HCT116 (cell line): ENCODE measurements around the gene SEC31A. TPM values are rescaled to one million over a fixed set of nuclear protein-coding genes. Genes with fewer than 3 reads are reported as not detected.
A peak's percentile ranks its signal among the peaks of the same experiment; 100 is the strongest.

ENCODE experiments used
- ATAC-seq: fragments of 200-7000 bp; cut with Tn5 transposase; 2 replicates; pipeline ENCODE4 v1.9.1; 2020; ENCODE audit warnings: mild to moderate bottlenecking, moderate library complexity
- BruUV-seq: library from RNA; stranded (reverse); fragments of 400-500 nt; replicated peaks from 2 replicates; lab custom pipeline; 2021; lab: Mats Ljungman, UMichigan
- CTCF ChIA-PET: fragments of 300-600 bp; sonication (Branson Sonifier 250); formaldehyde crosslinking; loops from one replicate; lab custom pipeline; 2021; ENCODE audit warnings: antibody characterized with exemption; lab: Charles Lee
- POLR2A ChIA-PET: fragments of 300-600, 350-600 bp; sonication (Branson Sonifier 250); formaldehyde crosslinking; loops from one replicate; lab custom pipeline; 2021; ENCODE audit warnings: antibody characterized with exemption; lab: Charles Lee
- RAD21 ChIA-PET, 2 experiments: fragments of 300-600 bp; sonication (Branson Sonifier 250); formaldehyde crosslinking; loops; one replicate each; lab custom pipeline; 2023; ENCODE audit warnings: low total read pairs in 2 of 2; ENCODE audit not compliant: uncharacterized antibody in 2 of 2, unreplicated experiment in 2 of 2, low non-redundant PET in 1 of 2; lab: Charles Lee
- DNase-seq: peaks from one replicate; pipeline ENCODE4 v3.0.0-alpha.2; 2010; ENCODE audit warnings: low read depth, low spot score
- H2AFZ ChIP-seq: fragments of 200-600 bp; shearing (Covaris generic), sonication (generic); 2 replicates; pipeline ENCODE4 v1.6.1; 2017; ENCODE audit warnings: low read depth, mixed run types, mixed read lengths, antibody characterized with exemption, low read length; ENCODE audit not compliant: poor library complexity, severe bottlenecking
- H3K27ac ChIP-seq: 2 replicates; pipeline ENCODE4 v1.5.1; 2012; ENCODE audit warnings: low read depth, low read length
- H3K27me3 ChIP-seq: fragments of 200-600 bp; sonication (generic); 2 replicates; pipeline ENCODE4 v1.6.1; 2016; ENCODE audit warnings: mixed run types, low read length, mixed read lengths; ENCODE audit not compliant: insufficient read depth
- H3K36me3 ChIP-seq, 2 experiments: fragments of 200-500 bp in 1 of 2; fragments of 200-600 bp in 1 of 2; sonication (Bioruptor generic) in 1 of 2; sonication (generic) in 1 of 2; 2 replicates each; pipeline versions ENCODE4 v1.5.1 to v1.6.1; 2014 to 2016; ENCODE audit warnings: low read length in 2 of 2, inconsistent platforms in 1 of 2, mixed read lengths in 1 of 2, mixed run types in 1 of 2; ENCODE audit not compliant: insufficient read depth in 2 of 2, control insufficient read depth in 1 of 2
- H3K4me1 ChIP-seq, 2 experiments: fragments of 200-600 bp in 1 of 2; sonication (generic) in 1 of 2; 2 replicates each; pipeline versions ENCODE4 v1.5.1 to v1.6.1; 2012 to 2017; ENCODE audit warnings: low read length in 2 of 2, inconsistent platforms in 1 of 2, mild to moderate bottlenecking in 1 of 2, mixed read lengths in 1 of 2, mixed run types in 1 of 2, moderate library complexity in 1 of 2; ENCODE audit not compliant: insufficient read depth in 2 of 2, control insufficient read depth in 1 of 2
- H3K4me2 ChIP-seq: fragments of 200-600 bp; sonication (generic); 2 replicates; pipeline ENCODE4 v1.6.1; 2017; ENCODE audit warnings: mixed run types, low read length, mixed read lengths
- H3K4me3 ChIP-seq, 2 experiments: fragments of 200-600 bp in 1 of 2; sonication (generic) in 1 of 2; replicated peaks in 1 of 2; 2 replicates each; pipeline ENCODE4 v1.5.1; 2011 to 2016; ENCODE audit warnings: low read length in 2 of 2, control low read depth in 1 of 2, low read depth in 1 of 2, mild to moderate bottlenecking in 1 of 2, mixed read lengths in 1 of 2, mixed run types in 1 of 2
- H3K79me2 ChIP-seq: fragments of 200-600 bp; sonication (generic); 2 replicates; pipeline ENCODE4 v1.6.1; 2017; ENCODE audit warnings: mild to moderate bottlenecking, mixed run types, low read length, moderate library complexity, mixed read lengths; ENCODE audit not compliant: insufficient read depth
- H3K9ac ChIP-seq: fragments of 200-600 bp; sonication (generic); 2 replicates; pipeline ENCODE4 v1.6.1; 2016; ENCODE audit warnings: low read length, mixed read lengths
- H3K9me2 ChIP-seq: fragments of 200-600 bp; sonication (generic), shearing (Covaris generic); 2 replicates; pipeline ENCODE4 v1.6.1; 2017; ENCODE audit warnings: mixed run types, mild to moderate bottlenecking, moderate library complexity; ENCODE audit not compliant: insufficient read depth
- H3K9me3 ChIP-seq, 2 experiments: fragments of 200-500 bp in 1 of 2; fragments of 200-600 bp in 1 of 2; sonication (Bioruptor generic) in 1 of 2; sonication (generic) in 1 of 2; 2 replicates each; pipeline ENCODE4 v1.6.1; 2014 to 2017; ENCODE audit warnings: low read length in 2 of 2, mixed read lengths in 2 of 2, inconsistent platforms in 1 of 2, low read depth in 1 of 2, mild to moderate bottlenecking in 1 of 2, mixed run types in 1 of 2, moderate library complexity in 1 of 2; ENCODE audit not compliant: control insufficient read depth in 1 of 2, insufficient read depth in 1 of 2
- H4K20me1 ChIP-seq: fragments of 200-600 bp; sonication (generic), shearing (Covaris generic); 2 replicates; pipeline ENCODE4 v1.6.1; 2017; ENCODE audit warnings: mixed run types, mild to moderate bottlenecking, moderate library complexity; ENCODE audit not compliant: insufficient read depth
- CEBPB ChIP-seq: IDR thresholded peaks from 2 replicates; pipeline ENCODE4 v1.6.1; 2012; ENCODE audit warnings: low read depth
- EZH2 ChIP-seq: fragments of 200-600 bp; sonication (generic); IDR thresholded peaks from 2 replicates; pipeline ENCODE4 v1.6.1; 2017; ENCODE audit warnings: antibody characterized with exemption, mixed run types
- FOSL1 ChIP-seq: IDR thresholded peaks from 2 replicates; pipeline ENCODE4 v1.6.1; 2012; ENCODE audit warnings: low read depth
- JUND ChIP-seq: IDR thresholded peaks from 2 replicates; pipeline ENCODE4 v1.6.1; 2012
- POLR2A ChIP-seq: IDR thresholded peaks from 2 replicates; pipeline ENCODE4 v1.7.0; 2011; ENCODE audit warnings: borderline replicate concordance; ENCODE audit not compliant: insufficient read depth, insufficient read length; ENCODE audit errors: extremely low read depth
- POLR2AphosphoS5 ChIP-seq: IDR thresholded peaks from 2 replicates; pipeline ENCODE4 v1.6.1; 2011; ENCODE audit warnings: mild to moderate bottlenecking, low read depth, low read length, moderate library complexity
- RAD21 ChIP-seq: IDR thresholded peaks from 2 replicates; pipeline ENCODE4 v1.6.1; 2012; ENCODE audit warnings: low read depth, mild to moderate bottlenecking
- SIN3A ChIP-seq: IDR thresholded peaks from 2 replicates; pipeline ENCODE4 v1.6.1; 2012; ENCODE audit warnings: low read depth
- SRF ChIP-seq: IDR thresholded peaks from 2 replicates; pipeline ENCODE4 v1.6.1; 2012; ENCODE audit warnings: low read depth
- ZFX ChIP-seq: fragments of 450-650 bp; IDR thresholded peaks from 2 replicates; pipeline ENCODE4 v1.6.1; 2017
- ZNF274 ChIP-seq: fragments of 200-500 bp; sonication (Bioruptor generic); IDR thresholded peaks from 2 replicates; pipeline ENCODE4 v1.6.1; 2014; ENCODE audit warnings: mild to moderate bottlenecking, low read depth, low read length, inconsistent platforms
- intact Hi-C: fragments of 100-400 bp; cut with micrococcal nuclease; formaldehyde crosslinking; loops from 2 replicates; pipeline ENCODE4 v1.10.0; 2022
- total RNA-seq: library from RNA; stranded (reverse); gene quantifications from one replicate; pipeline ENCODE4 v1.2.1, GENCODE V29; 2021; ENCODE audit not compliant: unreplicated experiment
- TF ChIP-seq, protein P1 (sequence below), 3 experiments: fragments of 200-600 bp in 1 of 3; sonication (generic) in 1 of 3; IDR thresholded peaks in 2 of 3; conservative IDR thresholded peaks in 1 of 3; 2 replicates each; pipeline ENCODE4 v1.5.1; 2012 to 2017; ENCODE audit warnings: low read depth in 2 of 3, low read length in 2 of 3, antibody characterized with exemption in 1 of 3, borderline replicate concordance in 1 of 3, control low read depth in 1 of 3, mild to moderate bottlenecking in 1 of 3, mixed read lengths in 1 of 3, mixed run types in 1 of 3, moderate library complexity in 1 of 3; ENCODE audit not compliant: insufficient read depth in 1 of 3

SEC31A gene
- total RNA-seq, 1 experiment from 2014 or later: 78.5 TPM

DNA sequence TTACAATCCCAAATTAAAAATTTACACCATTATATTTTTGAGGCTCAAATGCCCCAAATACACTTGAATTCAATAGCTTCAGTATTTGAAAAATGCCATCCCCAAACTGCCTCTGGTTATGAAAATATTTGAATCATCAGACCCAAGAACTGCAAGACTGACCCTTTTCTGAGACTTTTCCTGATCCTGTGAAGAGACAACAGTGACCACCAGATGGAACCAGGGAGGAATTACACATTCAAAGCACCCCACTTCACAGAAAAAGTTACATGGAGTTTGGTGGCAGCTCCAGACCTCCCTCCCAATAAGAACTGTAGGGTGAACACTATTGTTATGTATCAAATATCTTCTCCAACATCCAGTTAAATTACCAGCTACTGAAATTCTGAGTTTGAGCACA, 48.4 kb downstream of the SEC31A start:
- POLR2A ChIA-PET: no interaction called here
- ATAC-seq (peak; percentile 70), DNase-seq (no peak)
- BruUV-seq: no TSS peak
- Histone ChIP-seq H3K27ac (no peak overlapping the region), H3K4me2 (no peak overlapping the region), H3K79me2 (peaks cover 7% of the 10 kb centered on the region; the same call in 1 of the 2 replicates), H3K9me3 (no peaks in the 10 kb centered on the region), H3K4me1 (no peaks in the 10 kb centered on the region), H4K20me1 (no peaks in the 10 kb centered on the region), H3K9me2 (no peaks in the 10 kb centered on the region), H3K27me3 (no peaks in the 10 kb centered on the region), H3K9ac (no peak overlapping the region), H2AFZ (no peak overlapping the region), H3K36me3 (peaks cover 36 to 45% of the 10 kb centered on the region in 2 experiments), H3K4me3 (no peak overlapping the region)
- TF ChIP-seq RAD21 (0 out of 2 replicates have a peak, but pooled peaks have one; percentile 15), ZNF274 (no peak), SIN3A (no peak), POLR2AphosphoS5 (no peak), FOSL1 (no peak), POLR2A (no peak), JUND (no peak), EZH2 (no peak), CEBPB (no peak), ZFX (no peak), SRF (no peak)
- TF ChIP-seq, protein P1, sequence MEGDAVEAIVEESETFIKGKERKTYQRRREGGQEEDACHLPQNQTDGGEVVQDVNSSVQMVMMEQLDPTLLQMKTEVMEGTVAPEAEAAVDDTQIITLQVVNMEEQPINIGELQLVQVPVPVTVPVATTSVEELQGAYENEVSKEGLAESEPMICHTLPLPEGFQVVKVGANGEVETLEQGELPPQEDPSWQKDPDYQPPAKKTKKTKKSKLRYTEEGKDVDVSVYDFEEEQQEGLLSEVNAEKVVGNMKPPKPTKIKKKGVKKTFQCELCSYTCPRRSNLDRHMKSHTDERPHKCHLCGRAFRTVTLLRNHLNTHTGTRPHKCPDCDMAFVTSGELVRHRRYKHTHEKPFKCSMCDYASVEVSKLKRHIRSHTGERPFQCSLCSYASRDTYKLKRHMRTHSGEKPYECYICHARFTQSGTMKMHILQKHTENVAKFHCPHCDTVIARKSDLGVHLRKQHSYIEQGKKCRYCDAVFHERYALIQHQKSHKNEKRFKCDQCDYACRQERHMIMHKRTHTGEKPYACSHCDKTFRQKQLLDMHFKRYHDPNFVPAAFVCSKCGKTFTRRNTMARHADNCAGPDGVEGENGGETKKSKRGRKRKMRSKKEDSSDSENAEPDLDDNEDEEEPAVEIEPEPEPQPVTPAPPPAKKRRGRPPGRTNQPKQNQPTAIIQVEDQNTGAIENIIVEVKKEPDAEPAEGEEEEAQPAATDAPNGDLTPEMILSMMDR (IDR thresholded peaks at IDR 0.05 in 2 of 3, conservative IDR thresholded peaks at IDR 0.05 in 1 of 3; ENCODE audit: borderline replicate concordance in 1 of 3, insufficient read depth in 1 of 3, low read depth in 2 of 3, low read length in 2 of 3): peak; percentile 6 to 51 (median 48); a peak in 4 of 6 replicates
- CTCF ChIA-PET: interaction anchor here (0.9 kb wide), 1 partner anchor 10 kb away, joined by 3 read pairs; no protein-coding TSS in a partner anchor
- RAD21 ChIA-PET: no interaction called here
- intact Hi-C loops: no loop called here
